ENCODE measurements around the gene AKT3.
"Not testable (repeated sequence)": the region's sequence is repeated elsewhere in the genome, so short reads cannot be mapped to it uniquely, and the experiment has no call there.

Gene AKT3

DNA sequence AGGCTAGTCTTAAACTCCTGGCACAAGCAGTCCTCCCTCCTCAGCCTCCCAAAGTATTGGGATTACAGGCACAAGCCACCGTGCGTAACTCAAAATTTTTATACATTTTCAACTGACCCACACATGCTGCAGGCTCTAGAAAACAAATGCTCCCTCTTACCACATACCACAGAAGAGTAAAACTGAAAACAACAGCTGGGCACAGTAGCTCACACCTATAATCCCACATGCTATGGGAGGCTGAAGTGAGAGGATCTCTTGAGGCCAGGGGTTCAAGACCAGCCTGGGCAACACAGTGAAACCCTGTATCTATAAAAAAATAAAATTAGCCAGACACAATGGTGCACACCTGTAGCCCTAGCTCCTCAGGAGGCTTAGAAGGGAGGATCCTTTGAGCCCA lies 56.7 kb downstream of the AKT3 start:
- no peak for DNase-seq
- in situ Hi-C loops (cut with HindIII; ENCODE audit: low pct_ligation_motif_present, low pct_unique_long_range_greater_than_20kb, low sequenced_read_pairs), result no loop called here

DNA sequence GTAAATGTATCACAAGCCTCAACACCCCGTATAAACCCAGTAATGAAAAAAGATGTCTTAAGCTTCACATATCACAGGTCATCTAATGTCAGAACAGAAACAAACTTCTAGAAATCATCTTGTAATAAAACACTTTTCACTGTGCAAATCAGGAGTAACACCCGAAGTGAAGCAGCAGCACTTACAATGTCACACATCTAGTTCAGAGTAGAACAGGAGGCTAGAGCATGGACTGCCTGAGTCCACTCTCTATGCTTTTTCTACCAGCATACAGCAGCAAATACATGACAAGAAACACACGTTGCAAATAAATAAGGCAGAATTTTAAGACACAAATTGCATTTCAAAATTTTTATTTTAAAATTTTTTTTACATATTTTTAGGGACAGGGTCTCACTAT lies 57.2 kb downstream of the AKT3 start:
- no peak for DNase-seq
- in situ Hi-C loops (cut with HindIII; ENCODE audit: low pct_ligation_motif_present, low pct_unique_long_range_greater_than_20kb, low sequenced_read_pairs), result no loop called here

DNA sequence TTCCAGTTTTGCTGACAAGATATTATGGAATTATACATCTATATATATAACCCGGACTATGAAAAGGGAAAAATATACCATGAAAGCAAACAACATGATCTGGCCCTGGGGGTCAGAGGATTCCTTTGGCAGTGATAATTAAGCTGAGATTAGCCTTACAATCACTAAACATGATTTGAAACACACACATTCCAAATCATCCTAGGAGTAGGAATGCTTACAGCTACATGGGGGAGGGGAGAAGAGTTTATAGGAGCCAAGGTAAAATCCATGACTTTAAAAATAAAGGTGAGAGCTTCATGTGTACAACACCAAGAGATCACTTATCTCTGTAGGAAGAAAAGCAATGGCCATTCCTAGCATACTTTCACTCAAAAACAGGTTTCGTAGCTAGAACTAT lies 57.6 kb downstream of the AKT3 start:
- no peak for DNase-seq
- in situ Hi-C loops (cut with HindIII; ENCODE audit: low pct_ligation_motif_present, low pct_unique_long_range_greater_than_20kb, low sequenced_read_pairs), result no loop called here

DNA sequence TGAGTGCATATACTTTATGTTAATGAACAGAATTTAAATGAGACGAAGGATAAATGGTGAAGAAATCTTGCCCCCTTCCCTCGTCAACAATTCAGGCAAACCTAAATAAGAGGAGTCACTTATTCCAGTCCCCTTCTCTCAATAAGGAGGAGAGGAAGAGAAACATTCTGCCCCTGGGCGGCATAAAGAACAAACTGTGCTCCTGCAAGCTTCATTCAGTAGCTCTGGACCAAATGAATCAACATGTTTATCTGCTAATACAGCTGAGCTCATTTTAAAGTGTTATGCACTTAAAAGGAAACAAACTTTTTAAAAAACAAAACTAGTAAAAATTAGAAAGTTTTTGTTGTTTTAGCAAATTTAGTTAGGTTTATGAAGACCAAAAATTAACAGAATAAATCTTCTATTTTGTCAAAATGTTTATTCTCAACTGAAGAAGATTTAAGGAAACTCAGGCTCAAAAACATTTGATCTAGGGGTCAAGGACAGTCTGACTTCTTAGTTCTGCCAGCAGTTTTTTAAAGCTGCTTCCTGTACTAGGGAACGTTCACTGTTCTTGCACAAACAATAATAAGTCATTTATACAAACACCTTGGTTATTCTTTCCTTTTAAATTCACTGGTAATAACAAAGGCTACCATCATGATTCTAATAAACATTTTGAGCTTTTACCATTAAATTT lies 58.3 kb downstream of the AKT3 start:
- in situ Hi-C loops (cut with HindIII; ENCODE audit: low pct_ligation_motif_present, low pct_unique_long_range_greater_than_20kb, low sequenced_read_pairs), result no loop called here
- DNase-seq, result no peak

DNA sequence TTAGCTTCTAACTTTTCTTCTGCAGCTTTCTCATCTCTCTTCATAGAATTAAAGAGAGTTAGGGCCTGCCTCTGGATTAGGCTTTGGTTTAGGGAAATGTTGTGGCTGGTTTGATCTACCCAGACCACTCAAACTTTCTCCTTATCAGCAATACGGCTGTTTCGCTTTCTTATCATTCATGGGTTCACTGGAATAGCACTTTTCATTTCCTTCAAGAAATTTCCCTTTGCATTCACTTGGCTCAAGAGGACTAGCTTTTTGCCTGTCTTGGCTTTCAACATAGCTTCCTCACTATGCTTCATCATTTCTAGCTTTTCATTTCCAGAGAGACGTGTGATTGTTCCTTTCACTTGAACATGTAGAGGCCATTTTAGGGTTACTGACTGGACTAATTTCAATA lies 59.6 kb downstream of the AKT3 start:
- in situ Hi-C loops (cut with HindIII; ENCODE audit: low pct_ligation_motif_present, low pct_unique_long_range_greater_than_20kb, low sequenced_read_pairs), result no loop called here
- no peak for DNase-seq

DNA sequence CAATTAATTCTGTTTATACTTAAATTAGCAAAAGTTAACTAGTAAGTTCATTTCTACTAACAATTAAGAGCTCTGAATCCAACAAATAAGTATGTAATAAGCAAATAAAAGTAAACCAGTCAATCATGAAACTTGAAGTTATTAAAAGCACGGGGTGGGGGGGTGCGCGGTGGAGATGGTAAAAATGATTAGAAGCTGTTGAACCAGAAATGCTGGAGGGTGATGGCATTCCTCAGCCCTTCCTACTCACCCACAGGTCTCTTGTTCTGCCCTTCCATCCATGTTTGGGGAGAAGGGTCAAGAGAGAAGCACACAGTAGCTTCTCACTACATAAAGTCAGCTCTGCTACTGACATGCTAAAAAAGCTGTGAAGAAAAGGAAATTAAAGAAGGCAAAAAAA lies 63.5 kb downstream of the AKT3 start:
- in situ Hi-C loops (cut with HindIII; ENCODE audit: low pct_ligation_motif_present, low pct_unique_long_range_greater_than_20kb, low sequenced_read_pairs), result no loop called here
- no peak for DNase-seq

DNA sequence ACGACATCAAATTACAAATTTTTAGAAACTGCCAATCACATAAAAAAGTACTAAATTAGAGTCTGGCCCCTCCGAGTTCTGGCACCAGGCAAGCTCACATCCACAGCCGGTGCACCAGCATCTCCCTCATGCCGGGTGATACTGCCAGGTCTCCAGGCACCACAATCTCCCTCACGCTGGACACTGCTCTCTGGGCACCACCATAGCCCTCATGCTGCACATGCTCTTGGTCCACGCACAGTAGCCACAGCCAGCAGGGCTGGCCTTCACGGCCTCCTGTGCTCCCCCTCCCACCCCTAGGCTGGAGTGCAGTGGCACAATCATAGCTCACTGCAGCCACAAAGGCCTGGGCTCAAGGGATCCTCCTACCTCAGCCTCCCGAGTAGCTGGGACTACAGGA lies 65.5 kb downstream of the AKT3 start:
- DNase-seq, result no peak
- in situ Hi-C loops (cut with HindIII; ENCODE audit: low pct_ligation_motif_present, low pct_unique_long_range_greater_than_20kb, low sequenced_read_pairs), result no loop called here

DNA sequence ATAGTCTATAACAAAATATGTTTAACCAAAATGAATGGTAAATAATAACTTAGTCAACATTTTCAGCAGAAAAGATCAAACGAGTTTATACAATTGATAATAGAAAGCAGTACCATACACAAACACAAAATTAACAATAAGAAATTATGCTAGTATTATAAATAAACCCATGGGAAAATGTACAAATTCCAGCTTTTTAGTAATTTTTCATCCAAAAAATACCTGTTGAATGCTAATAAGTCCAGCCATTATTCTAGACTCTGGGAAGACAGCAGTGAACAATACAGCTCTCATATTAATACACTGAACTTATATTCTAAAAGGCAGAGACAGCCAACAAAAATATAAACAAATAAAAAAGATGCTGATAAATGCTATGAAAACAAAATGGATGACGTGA lies 66.3 kb downstream of the AKT3 start:
- no peak for DNase-seq
- in situ Hi-C loops (cut with HindIII; ENCODE audit: low pct_ligation_motif_present, low pct_unique_long_range_greater_than_20kb, low sequenced_read_pairs), result no loop called here

DNA sequence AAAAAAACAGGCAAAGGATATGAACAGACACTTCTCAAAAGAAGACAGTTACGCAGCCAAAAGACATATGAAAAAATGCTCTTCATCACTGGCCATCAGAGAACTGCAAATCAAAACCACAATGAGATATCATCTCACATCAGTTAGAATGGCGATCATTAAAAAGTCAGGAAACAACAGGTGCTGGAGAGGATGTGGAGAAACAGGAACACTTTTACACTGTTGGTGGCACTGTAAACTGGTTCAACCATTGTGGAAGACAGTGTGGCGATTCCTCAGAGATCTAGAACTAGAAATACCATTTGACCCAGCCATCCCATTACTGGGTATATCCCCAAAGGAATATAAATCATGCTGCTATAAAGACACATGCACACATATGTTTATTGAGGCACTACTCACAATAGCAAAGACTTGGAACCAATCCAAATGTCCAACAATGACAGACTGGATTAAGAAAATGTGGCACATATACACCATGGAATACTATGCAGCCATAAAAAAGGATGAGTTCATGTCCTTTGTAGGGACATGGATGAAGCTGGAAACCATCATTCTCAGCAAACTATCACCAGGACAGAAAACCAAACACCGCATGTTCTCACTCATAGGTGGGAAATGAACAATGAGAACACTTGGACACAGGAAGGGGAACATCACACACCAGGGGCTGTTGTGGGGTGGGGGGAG lies 77.5 kb downstream of the AKT3 start:
- DNase-seq; in situ Hi-C loops (cut with HindIII; ENCODE audit: low pct_ligation_motif_present, low pct_unique_long_range_greater_than_20kb, low sequenced_read_pairs): not testable (repeated sequence)

DNA sequence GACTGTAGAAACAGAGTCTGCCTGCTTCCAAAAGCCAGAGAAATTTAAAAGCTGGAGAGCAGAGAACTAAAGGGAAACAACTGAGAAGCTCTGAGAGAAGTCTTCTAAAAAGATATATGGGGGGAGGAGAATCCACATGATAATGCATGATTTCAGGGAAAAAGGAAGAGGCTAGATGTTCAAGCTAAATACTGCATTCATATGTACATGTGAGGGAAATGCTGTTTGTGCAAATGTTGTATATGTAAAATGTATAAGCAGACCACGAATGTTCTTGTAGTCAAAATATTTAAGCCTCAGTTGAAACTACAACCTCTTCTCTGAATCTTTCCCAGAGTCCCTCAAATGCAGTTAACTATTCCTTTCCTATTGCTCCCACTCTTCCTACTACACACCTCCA lies 79.2 kb downstream of the AKT3 start:
- in situ Hi-C loops (cut with HindIII; ENCODE audit: low pct_ligation_motif_present, low pct_unique_long_range_greater_than_20kb, low sequenced_read_pairs), result no loop called here
- no peak for DNase-seq

DNA sequence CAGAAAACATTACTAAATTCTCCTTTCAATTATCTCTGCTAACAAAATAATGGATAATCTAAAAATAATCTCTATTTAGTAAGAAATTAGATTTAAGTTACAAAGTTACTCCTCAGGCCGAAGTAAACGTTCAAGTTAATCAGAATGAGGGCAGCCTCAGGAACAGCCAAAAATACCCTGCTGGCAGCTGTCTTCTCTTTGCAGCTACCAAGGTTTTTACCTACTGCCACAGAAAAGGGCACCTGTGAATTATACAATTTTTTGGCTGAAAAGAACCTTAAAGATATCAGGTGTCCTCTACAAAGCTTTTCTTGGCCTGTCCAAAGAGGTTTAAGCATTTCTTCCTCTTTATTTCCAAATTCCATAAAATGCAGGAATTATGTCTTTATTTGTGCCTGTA lies 84.4 kb downstream of the AKT3 start:
- in situ Hi-C loops (cut with HindIII; ENCODE audit: low pct_ligation_motif_present, low pct_unique_long_range_greater_than_20kb, low sequenced_read_pairs), result no loop called here

DNA sequence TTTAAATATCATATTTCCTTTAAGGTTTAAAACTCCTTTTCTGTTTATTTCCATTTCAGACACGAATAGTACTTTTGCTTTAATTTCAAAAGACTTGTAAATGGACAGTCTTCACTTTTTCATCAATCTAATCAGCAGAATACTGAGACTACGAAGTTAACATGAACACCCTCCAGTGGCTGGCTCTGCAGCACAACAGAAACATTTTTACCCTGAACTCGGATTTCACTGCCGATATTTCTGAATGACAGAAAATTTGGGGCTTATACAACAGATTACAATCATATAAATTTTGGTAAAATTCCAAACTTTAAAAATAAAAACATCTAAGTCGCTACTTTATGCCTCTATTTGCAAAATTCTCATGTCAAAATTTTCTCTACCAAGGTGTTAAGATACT lies 86.2 kb downstream of the AKT3 start:
- in situ Hi-C loops (cut with HindIII; ENCODE audit: low pct_ligation_motif_present, low pct_unique_long_range_greater_than_20kb, low sequenced_read_pairs), result no loop called here
- no peak for DNase-seq

More for the DNA sequence above, 84.4 kb downstream of the AKT3 start:
- no peak for DNase-seq

DNA sequence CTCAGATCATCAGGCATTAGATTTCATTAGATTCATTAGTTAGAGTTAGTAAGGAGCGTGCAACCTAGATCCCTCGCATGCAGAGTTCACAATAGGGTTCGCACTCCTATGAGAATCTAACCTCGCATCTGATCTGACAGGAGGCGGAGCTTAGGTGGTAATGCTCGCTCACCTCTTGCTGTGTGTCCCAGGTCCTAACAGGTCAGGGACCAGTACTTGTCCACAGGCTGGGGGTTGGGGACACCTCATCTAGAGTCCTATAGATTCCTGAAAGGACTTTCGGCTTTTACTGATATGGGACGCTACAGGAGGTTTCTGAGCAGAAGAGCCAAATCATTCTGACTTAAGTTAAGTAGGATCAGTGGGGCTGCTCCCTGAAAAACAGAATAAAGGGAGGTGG lies 91.4 kb downstream of the AKT3 start:
- in situ Hi-C loops (cut with HindIII; ENCODE audit: low pct_ligation_motif_present, low pct_unique_long_range_greater_than_20kb, low sequenced_read_pairs), result no loop called here

DNA sequence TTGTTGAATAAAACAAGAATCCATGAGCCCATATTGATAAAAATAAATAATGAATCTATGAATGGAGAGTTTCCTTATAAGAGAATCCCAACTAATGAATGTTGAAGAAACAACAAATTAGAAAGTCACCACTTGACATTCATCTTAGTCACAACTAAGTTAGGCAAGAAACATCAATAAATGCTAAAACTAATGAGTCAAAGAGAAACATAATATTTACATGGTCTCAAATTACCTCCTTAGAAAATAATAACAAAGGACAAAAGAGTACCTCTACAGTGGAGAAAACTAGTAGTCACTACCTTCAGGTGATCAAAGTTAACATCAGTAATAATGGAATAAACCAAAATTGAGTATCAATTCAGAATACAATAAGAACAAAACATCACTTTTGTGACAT lies 93.5 kb downstream of the AKT3 start:
- no peak for DNase-seq
- in situ Hi-C loops (cut with HindIII; ENCODE audit: low pct_ligation_motif_present, low pct_unique_long_range_greater_than_20kb, low sequenced_read_pairs), result no loop called here

More for the DNA sequence above, 91.4 kb downstream of the AKT3 start:
- no peak for DNase-seq

DNA sequence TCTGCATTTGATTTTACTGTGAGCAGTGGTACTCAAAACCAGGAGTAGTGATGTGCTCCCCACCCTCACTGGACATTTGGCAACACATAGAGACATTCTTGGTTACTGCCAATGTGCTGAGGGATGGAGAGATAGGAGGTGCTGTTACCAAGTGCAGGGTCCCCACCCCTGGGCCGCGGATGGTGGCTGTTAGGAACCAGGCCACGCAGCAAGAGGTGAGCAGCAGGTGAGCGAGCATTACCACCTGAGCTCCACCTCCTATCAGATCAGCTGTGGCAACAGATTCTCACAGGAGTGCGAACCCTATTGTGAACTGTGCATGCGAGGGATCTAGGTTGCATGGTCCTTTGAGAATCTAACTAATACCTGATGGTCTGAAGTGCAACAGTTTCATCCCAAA lies 95.7 kb downstream of the AKT3 start:
- in situ Hi-C loops (cut with HindIII; ENCODE audit: low pct_ligation_motif_present, low pct_unique_long_range_greater_than_20kb, low sequenced_read_pairs), result no loop called here
- DNase-seq, result no peak

DNA sequence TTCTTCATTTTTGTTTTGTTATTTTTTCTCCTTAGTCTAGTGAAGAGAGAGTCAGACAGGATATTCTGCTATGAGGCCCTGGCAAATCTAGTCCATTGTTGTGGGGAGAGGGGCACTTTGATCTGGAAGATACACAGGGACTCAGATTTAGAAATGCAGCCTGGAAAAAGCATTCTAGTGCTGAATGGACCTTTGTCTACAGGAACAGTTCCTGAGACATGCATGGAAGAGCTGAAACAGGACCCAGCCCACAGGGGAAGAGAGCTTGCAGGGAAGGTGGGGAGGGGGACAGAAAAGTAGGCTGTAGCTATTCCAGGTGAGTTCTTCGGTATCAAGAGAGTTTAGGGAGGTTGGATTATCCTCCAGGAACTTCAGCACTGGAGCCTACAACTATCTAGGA lies 98.5 kb downstream of the AKT3 start:
- in situ Hi-C loops (cut with HindIII; ENCODE audit: low pct_ligation_motif_present, low pct_unique_long_range_greater_than_20kb, low sequenced_read_pairs), result no loop called here
- DNase-seq, result no peak

DNA sequence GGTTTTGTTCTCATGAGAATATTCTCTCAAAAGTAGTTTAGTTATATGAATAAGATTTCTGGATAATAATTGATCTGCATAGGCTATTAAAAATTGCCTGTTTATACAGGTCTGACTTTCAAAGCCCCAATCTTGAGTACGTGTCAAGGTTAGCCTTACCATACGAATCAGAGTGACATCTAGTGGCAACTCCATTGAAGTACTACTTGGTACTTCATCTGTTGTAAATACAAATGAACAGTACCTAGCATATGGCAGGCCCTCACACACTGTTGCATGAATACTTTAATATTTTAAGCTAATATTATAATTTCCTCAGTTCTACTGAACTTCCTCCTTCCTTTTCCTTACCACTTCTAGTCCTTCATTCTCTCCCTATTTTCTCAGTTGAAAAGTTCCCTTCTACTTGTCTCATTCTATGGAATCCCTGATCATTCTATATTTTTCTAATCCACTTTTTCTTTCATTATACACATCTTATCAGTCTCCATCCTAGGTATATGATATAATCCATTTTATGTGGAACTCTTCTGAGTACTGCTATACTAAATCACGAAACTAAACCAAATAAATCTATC lies 101.2 kb downstream of the AKT3 start:
- peak; percentile 76 for DNase-seq
- in situ Hi-C loops (cut with HindIII; ENCODE audit: low pct_ligation_motif_present, low pct_unique_long_range_greater_than_20kb, low sequenced_read_pairs), result no loop called here

DNA sequence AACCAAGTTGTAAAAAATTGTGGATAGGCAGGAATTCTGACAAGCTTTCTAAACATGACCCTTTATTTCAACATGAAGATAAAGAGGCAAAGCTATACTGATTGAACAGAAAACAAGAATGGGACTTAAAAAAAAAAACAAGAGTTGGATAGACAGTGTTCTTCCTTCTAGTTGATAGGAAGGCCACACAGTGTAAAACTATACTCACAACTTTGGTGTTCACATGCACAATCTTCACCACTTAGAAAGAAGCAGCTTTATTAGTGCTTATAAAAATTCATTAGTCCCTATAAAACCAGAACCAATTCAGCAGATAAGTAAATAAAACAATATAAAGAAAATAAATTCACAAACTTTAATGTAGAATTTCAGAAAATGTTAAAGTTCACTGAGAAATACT lies 101.8 kb downstream of the AKT3 start:
- no peak for DNase-seq
- in situ Hi-C loops (cut with HindIII; ENCODE audit: low pct_ligation_motif_present, low pct_unique_long_range_greater_than_20kb, low sequenced_read_pairs), result no loop called here

DNA sequence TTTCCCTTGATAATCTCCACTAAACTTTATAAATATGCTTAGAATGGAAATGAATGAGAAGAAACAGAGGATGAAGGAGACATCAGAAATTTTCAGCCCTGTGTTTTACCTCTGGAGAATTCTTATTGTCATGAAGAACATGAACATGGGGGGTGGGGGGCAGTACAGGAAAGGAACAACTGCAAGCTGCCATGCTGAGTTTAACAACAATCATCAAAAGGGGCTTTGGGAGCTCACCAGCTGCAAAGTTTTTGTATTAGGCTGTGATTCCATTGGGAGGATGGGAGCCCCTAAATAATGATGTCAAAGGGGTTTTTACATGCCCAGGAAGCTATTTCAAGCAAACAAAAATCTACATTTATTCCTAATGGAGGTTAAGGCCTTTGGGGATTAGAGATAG lies 103.3 kb downstream of the AKT3 start:
- in situ Hi-C loops (cut with HindIII; ENCODE audit: low pct_ligation_motif_present, low pct_unique_long_range_greater_than_20kb, low sequenced_read_pairs), result no loop called here
- DNase-seq, result no peak

DNA sequence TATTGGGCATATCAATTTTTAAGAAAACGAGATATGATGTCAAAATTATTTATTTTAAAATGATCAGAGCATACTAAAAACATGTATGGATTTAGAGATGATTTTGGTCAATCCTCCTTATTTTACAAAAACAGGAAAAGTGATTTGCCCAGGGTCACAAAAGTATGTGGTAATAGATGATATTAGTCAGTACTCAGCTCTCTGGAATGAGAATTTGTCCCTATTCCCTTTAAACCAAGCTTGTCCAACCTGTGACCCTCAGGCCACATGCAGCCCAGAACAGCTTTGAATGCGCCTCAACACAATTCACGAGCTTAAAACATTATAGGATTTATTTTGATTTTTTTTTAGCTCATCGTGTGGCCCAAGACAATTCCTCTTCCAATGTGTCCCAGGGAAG lies 104.7 kb downstream of the AKT3 start:
- in situ Hi-C loops (cut with HindIII; ENCODE audit: low pct_ligation_motif_present, low pct_unique_long_range_greater_than_20kb, low sequenced_read_pairs), result no loop called here

More for the DNA sequence above, 104.7 kb downstream of the AKT3 start:
- no peak for DNase-seq

Data from ACHN (cell line).